Measurements from ENCODE around the gene EYS. TPM values are rescaled to one million over a fixed set of nuclear protein-coding genes. Genes with fewer than 3 reads are reported as not detected.

Gene EYS
- total RNA-seq, 1 donor from 2014 or later, result not detected

GRCh38 chr6:63872233-63872632 lies 1834.8 kb downstream of the EYS start:
- Mint-ChIP-seq H3K27ac (ENCODE audit: unreplicated experiment) (no peak overlapping the region), H3K4me1 (ENCODE audit: unreplicated experiment) (no peaks in the 10 kb centered on the region), H3K27me3 (ENCODE audit: unreplicated experiment) (no peaks in the 10 kb centered on the region), H3K36me3 (ENCODE audit: unreplicated experiment) (no peaks in the 10 kb centered on the region), H3K9me3 (ENCODE audit: unreplicated experiment) (peaks cover 1% of the 10 kb centered on the region), H3K4me3 (ENCODE audit: unreplicated experiment) (no peak overlapping the region)
- DNase-seq (ENCODE audit: extremely low spot score, unreplicated experiment), result no peak
- TF ChIP-seq CTCF (IDR thresholded peaks at IDR 0.05), result no peak

GRCh38 chr6:63868351-63868750 lies 1838.7 kb downstream of the EYS start:
- Mint-ChIP-seq H3K9me3 (ENCODE audit: unreplicated experiment) (no peaks in the 10 kb centered on the region), H3K36me3 (ENCODE audit: unreplicated experiment) (no peaks in the 10 kb centered on the region), H3K4me3 (ENCODE audit: unreplicated experiment) (no peak overlapping the region), H3K4me1 (ENCODE audit: unreplicated experiment) (no peaks in the 10 kb centered on the region), H3K27ac (ENCODE audit: unreplicated experiment) (no peak overlapping the region), H3K27me3 (ENCODE audit: unreplicated experiment) (peaks cover 2% of the 10 kb centered on the region)
- no peak for DNase-seq (ENCODE audit: extremely low spot score, unreplicated experiment)
- TF ChIP-seq CTCF (IDR thresholded peaks at IDR 0.05), result no peak

- H3K9me3 Mint-ChIP-seq (ENCODE audit: unreplicated experiment), result no peaks in the 10 kb centered on the region
- H3K4me3 Mint-ChIP-seq (ENCODE audit: unreplicated experiment), result no peak overlapping the region
- no peaks in the 10 kb centered on the region for H3K36me3 Mint-ChIP-seq (ENCODE audit: unreplicated experiment)
- H3K27me3 Mint-ChIP-seq (ENCODE audit: unreplicated experiment), result peaks cover 2% of the 10 kb centered on the region
- no peak for TF ChIP-seq CTCF (IDR thresholded peaks at IDR 0.05)
- DNase-seq (ENCODE audit: extremely low spot score, unreplicated experiment), result no peak
- H3K4me1 Mint-ChIP-seq (ENCODE audit: unreplicated experiment), result no peaks in the 10 kb centered on the region
- no peak overlapping the region for H3K27ac Mint-ChIP-seq (ENCODE audit: unreplicated experiment)
Observed at GRCh38 chr6:63864671-63865318, 1842.2 kb downstream of the EYS start.

- no peak for TF ChIP-seq CTCF (IDR thresholded peaks at IDR 0.05)
- peaks cover 2% of the 10 kb centered on the region for H3K27me3 Mint-ChIP-seq (ENCODE audit: unreplicated experiment)
- no peaks in the 10 kb centered on the region for H3K9me3 Mint-ChIP-seq (ENCODE audit: unreplicated experiment)
- DNase-seq (ENCODE audit: extremely low spot score, unreplicated experiment), result no peak
- H3K4me1 Mint-ChIP-seq (ENCODE audit: unreplicated experiment), result no peaks in the 10 kb centered on the region
- H3K36me3 Mint-ChIP-seq (ENCODE audit: unreplicated experiment), result no peaks in the 10 kb centered on the region
- H3K27ac Mint-ChIP-seq (ENCODE audit: unreplicated experiment), result no peak overlapping the region
- H3K4me3 Mint-ChIP-seq (ENCODE audit: unreplicated experiment), result no peak overlapping the region
Observed at GRCh38 chr6:63864061-63864460, 1843.0 kb downstream of the EYS start.

- H3K4me1 Mint-ChIP-seq (ENCODE audit: unreplicated experiment), result no peaks in the 10 kb centered on the region
- no peaks in the 10 kb centered on the region for H3K36me3 Mint-ChIP-seq (ENCODE audit: unreplicated experiment)
- no peak for TF ChIP-seq CTCF (IDR thresholded peaks at IDR 0.05)
- DNase-seq (ENCODE audit: extremely low spot score, unreplicated experiment), result no peak
- no peak overlapping the region for H3K4me3 Mint-ChIP-seq (ENCODE audit: unreplicated experiment)
- no peaks in the 10 kb centered on the region for H3K9me3 Mint-ChIP-seq (ENCODE audit: unreplicated experiment)
- no peak overlapping the region for H3K27ac Mint-ChIP-seq (ENCODE audit: unreplicated experiment)
- H3K27me3 Mint-ChIP-seq (ENCODE audit: unreplicated experiment), result peaks cover 2% of the 10 kb centered on the region
Observed at GRCh38 chr6:63862486-63863198, 1844.4 kb downstream of the EYS start.
